ENCODE data around the gene FANCI. TPM values are rescaled to one million over a fixed set of nuclear protein-coding genes. Genes with fewer than 3 reads are reported as not detected.

The FANCI gene
- total and polyA plus RNA-seq, 7 donors: 2.0 to 16.0 (median 2.8) TPM

DNA sequence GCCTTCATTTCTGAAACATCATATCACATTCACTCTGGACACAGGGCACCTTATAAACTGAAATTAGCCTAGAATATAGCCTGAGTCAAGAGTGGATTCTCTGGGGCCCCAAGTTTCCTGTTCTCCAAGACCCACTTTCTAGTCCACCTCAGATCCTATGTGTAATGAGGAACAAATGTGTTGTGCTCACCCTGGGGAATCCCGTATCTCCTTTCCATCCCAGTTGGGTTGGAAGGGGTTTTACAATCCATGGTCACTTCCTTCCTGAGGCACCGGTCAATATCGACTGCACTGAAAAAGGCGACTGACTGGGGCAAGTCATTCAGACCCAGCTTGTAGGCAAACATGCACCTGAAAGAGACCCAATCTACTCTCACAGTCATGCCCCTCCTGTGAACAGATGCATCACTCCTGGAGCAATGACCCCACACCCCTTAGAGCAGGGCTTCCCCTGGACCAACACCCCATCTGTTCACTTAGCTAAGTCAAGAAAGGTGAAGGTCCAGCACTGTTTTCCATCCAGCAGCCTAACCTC lies 73.5 kb downstream of the FANCI start:
- 78 to 79% methylated on average over 4 of the region's 4 CpGs for WGBS, 2 donors
- DNase-seq: no peak
- Histone ChIP-seq H3K27me3 (no peaks in the 10 kb centered on the region), H3K27ac (no peak overlapping the region), H3K4me3 (no peak overlapping the region), H3K4me1 (no peaks in the 10 kb centered on the region), H3K36me3 (peaks cover 41 to 76% (median 60%) of the 10 kb centered on the region in 4 donors), H3K9me3 (no peaks in the 10 kb centered on the region)
- no peak for TF ChIP-seq POLR2A (IDR thresholded peaks at IDR 0.05)
- TF ChIP-seq, protein P1, sequence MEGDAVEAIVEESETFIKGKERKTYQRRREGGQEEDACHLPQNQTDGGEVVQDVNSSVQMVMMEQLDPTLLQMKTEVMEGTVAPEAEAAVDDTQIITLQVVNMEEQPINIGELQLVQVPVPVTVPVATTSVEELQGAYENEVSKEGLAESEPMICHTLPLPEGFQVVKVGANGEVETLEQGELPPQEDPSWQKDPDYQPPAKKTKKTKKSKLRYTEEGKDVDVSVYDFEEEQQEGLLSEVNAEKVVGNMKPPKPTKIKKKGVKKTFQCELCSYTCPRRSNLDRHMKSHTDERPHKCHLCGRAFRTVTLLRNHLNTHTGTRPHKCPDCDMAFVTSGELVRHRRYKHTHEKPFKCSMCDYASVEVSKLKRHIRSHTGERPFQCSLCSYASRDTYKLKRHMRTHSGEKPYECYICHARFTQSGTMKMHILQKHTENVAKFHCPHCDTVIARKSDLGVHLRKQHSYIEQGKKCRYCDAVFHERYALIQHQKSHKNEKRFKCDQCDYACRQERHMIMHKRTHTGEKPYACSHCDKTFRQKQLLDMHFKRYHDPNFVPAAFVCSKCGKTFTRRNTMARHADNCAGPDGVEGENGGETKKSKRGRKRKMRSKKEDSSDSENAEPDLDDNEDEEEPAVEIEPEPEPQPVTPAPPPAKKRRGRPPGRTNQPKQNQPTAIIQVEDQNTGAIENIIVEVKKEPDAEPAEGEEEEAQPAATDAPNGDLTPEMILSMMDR (IDR thresholded peaks at IDR 0.05): no peak
- no peak for TF ChIP-seq POLR2AphosphoS5 (IDR thresholded peaks at IDR 0.05)
- no peak for TF ChIP-seq EP300 (IDR thresholded peaks at IDR 0.05)
- intact Hi-C loops (cut with DNase I): no loop called here

DNA sequence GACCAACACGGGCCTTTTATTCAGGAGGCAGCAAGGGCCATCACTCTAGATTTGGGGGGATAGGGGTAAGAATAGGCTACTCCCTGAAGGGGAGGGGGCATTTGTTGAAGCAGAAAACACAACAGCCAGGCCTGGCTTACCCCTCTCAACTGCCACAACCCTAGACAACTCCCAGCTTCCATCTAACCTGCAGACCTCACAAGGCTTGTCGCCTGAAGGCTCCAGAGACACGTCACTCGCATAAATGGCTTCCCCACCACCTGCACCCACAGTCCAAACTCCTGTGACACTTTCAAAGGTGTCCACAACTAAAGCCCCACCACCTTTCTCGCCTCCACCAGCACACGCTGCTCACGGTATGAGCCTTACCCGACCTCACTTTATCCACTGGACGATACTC lies 75.9 kb downstream of the FANCI start:
- intact Hi-C loops (cut with DNase I): loop anchor here (2.0 kb wide), 1 partner anchor 17 kb away; no protein-coding TSS in a partner anchor
- TF ChIP-seq POLR2A (IDR thresholded peaks at IDR 0.05): no peak
- TF ChIP-seq EP300 (IDR thresholded peaks at IDR 0.05): no peak
- TF ChIP-seq, protein P1 (IDR thresholded peaks at IDR 0.05): no peak
- no peak for TF ChIP-seq POLR2AphosphoS5 (IDR thresholded peaks at IDR 0.05)
- H3K4me1 ChIP-seq: no peaks in the 10 kb centered on the region
- H3K27ac ChIP-seq: no peak overlapping the region
- 92 to 93% methylated on average over 9 of the region's 9 CpGs for WGBS, 2 donors
- no peaks in the 10 kb centered on the region for H3K27me3 ChIP-seq
- H3K9me3 ChIP-seq: no peaks in the 10 kb centered on the region
- no peak overlapping the region for H3K4me3 ChIP-seq
- DNase-seq: no peak
- peaks cover 66 to 100% (median 85%) of the 10 kb centered on the region in 4 donors for H3K36me3 ChIP-seq

DNA sequence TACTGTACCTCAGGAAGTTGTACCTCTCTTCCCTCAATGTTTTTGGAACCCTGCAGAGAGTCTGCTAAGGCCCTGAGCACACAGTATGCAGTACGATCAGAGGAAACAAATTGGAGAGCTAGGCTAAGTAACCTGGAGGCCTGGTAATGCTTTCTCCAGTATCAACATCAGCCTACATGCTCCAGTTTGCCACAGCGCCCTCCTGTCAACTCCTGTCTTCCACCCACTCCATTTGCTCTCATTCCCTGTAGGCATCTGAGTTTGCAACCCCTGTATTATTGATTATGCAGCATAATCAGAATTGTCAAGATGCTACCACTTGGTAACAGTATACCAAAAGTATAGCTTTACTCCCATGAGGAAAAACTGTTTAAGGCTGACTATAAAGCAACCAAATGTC lies 76.4 kb downstream of the FANCI start:
- intact Hi-C loops (cut with DNase I): loop anchor here (2.0 kb wide), 1 partner anchor 17 kb away; no protein-coding TSS in a partner anchor
- H3K4me3 ChIP-seq: no peak overlapping the region
- DNase-seq: no peak
- H3K4me1 ChIP-seq: no peaks in the 10 kb centered on the region
- H3K27ac ChIP-seq: no peak overlapping the region
- peaks cover 68 to 100% (median 85%) of the 10 kb centered on the region in 4 donors for H3K36me3 ChIP-seq
- 95% methylated on average over 2 of the region's 2 CpGs for WGBS, 2 donors
- no peak for TF ChIP-seq POLR2AphosphoS5 (IDR thresholded peaks at IDR 0.05)
- TF ChIP-seq, protein P1 (IDR thresholded peaks at IDR 0.05): no peak
- H3K27me3 ChIP-seq: no peaks in the 10 kb centered on the region
- H3K9me3 ChIP-seq: no peaks in the 10 kb centered on the region

GRCh38 chr15:89321521-89322410 lies 78.0 kb downstream of the FANCI start:
- H3K9me3 ChIP-seq: no peaks in the 10 kb centered on the region
- no peak overlapping the region for H3K4me3 ChIP-seq
- H3K4me1 ChIP-seq: no peaks in the 10 kb centered on the region
- TF ChIP-seq POLR2AphosphoS5 (IDR thresholded peaks at IDR 0.05) (no peak), POLR2A (IDR thresholded peaks at IDR 0.05) (no peak), EP300 (IDR thresholded peaks at IDR 0.05) (no peak)
- TF ChIP-seq, protein P1 (IDR thresholded peaks at IDR 0.05): no peak
- intact Hi-C loops (cut with DNase I): loop anchor here (2.0 kb wide), 1 partner anchor 19 kb away; no protein-coding TSS in a partner anchor
- no peak overlapping the region for H3K27ac ChIP-seq
- 61 to 82% methylated on average over 17 of the region's 17 CpGs for WGBS, 2 donors
- no peaks in the 10 kb centered on the region for H3K27me3 ChIP-seq
- no peak for DNase-seq
- peaks cover 81 to 100% (median 90%) of the 10 kb centered on the region in 4 donors for H3K36me3 ChIP-seq

Data from sigmoid colon (tissue), 7 donors.